Activated CD4-positive, CD25-positive, alpha-beta regulatory T cell (primary cell): ENCODE measurements around the gene CPXCR1.
"Not testable (repeated sequence)": the region's sequence is repeated elsewhere in the genome, so short reads cannot be mapped to it uniquely, and the experiment has no call there.

Source experiments
- DNase-seq, 4 experiments: peaks; one replicate each; lab custom pipeline; 2025; lab: John Stamatoyannopoulos, UW

Gene CPXCR1

GRCh38 chrX:88746925-88747324 is at the start of gene CPXCR1:
Gene CPXCR1, plus strand, starts transcription at chrX:88747225. Its CDS starts 6,190 bp downstream, at chrX:88753415.
- no peak for DNase-seq

GRCh38 chrX:88735835-88736234 is 11.2 kb upstream of the CPXCR1 start:
- DNase-seq: no peak

GRCh38 chrX:88746215-88746614 is 810 bp upstream of the CPXCR1 start:
- DNase-seq: not testable (repeated sequence)

GRCh38 chrX:88752339-88752738 is 5.3 kb downstream of the CPXCR1 start:
- not testable (repeated sequence) for DNase-seq

- DNase-seq: no peak
Measured at GRCh38 chrX:88789825-88790224, 42.8 kb downstream of the CPXCR1 start.
